IPS-18c (cell line): ENCODE results near the gene MUC2.
"Not testable (repeated sequence)": the region's sequence is repeated elsewhere in the genome, so short reads cannot be mapped to it uniquely, and the experiment has no call there.

ENCODE experiments used
- H3K4me3 ChIP-seq: 2 replicates; pipeline ENCODE4 v1.7.0; 2013; ENCODE audit warnings: low read depth, mild to moderate bottlenecking, low read length, moderate library complexity; ENCODE audit not compliant: insufficient read depth
- H3K9me3 ChIP-seq: one replicate; pipeline ENCODE4 v1.6.1; 2013; ENCODE audit warnings: mild to moderate bottlenecking, low read length, moderate library complexity; ENCODE audit not compliant: control insufficient read depth, insufficient read depth

The MUC2 gene

GRCh38 chr11:1106387-1106786 lies 31.7 kb downstream of the MUC2 start:
- H3K9me3 ChIP-seq, result no peaks in the 10 kb centered on the region

GRCh38 chr11:1107316-1108245 lies 32.9 kb downstream of the MUC2 start:
- Histone ChIP-seq H3K4me3 (no peak overlapping the region), H3K9me3 (no peaks in the 10 kb centered on the region)

More at GRCh38 chr11:1106387-1106786, 31.7 kb downstream of the MUC2 start:
- H3K4me3 ChIP-seq, result no peak overlapping the region

GRCh38 chr11:1108246-1108900 lies 33.7 kb downstream of the MUC2 start:
- H3K4me3 ChIP-seq, result no peak overlapping the region
- no peaks in the 10 kb centered on the region for H3K9me3 ChIP-seq

- no peak overlapping the region for H3K4me3 ChIP-seq
- no peaks in the 10 kb centered on the region for H3K9me3 ChIP-seq
These were observed 34.6 kb downstream of the MUC2 start for GRCh38 chr11:1109101-1109917.

- no peak overlapping the region for H3K4me3 ChIP-seq
- H3K9me3 ChIP-seq, result no peaks in the 10 kb centered on the region
These were observed 35.4 kb downstream of the MUC2 start for GRCh38 chr11:1109918-1110705.

GRCh38 chr11:1111545-1112212 lies 37.0 kb downstream of the MUC2 start:
- Histone ChIP-seq H3K9me3 (no peaks in the 10 kb centered on the region), H3K4me3 (no peak overlapping the region)

GRCh38 chr11:1112351-1113191 lies 37.9 kb downstream of the MUC2 start:
- no peak overlapping the region for H3K4me3 ChIP-seq
- H3K9me3 ChIP-seq, result no peaks in the 10 kb centered on the region

- no peaks in the 10 kb centered on the region for H3K9me3 ChIP-seq
- no peak overlapping the region for H3K4me3 ChIP-seq
These were observed 38.9 kb downstream of the MUC2 start for GRCh38 chr11:1113405-1114201.

GRCh38 chr11:1115292-1115691 lies 40.6 kb downstream of the MUC2 start:
- not testable (repeated sequence) for H3K9me3 ChIP-seq

GRCh38 chr11:1116104-1116503 lies 41.4 kb downstream of the MUC2 start:
- Histone ChIP-seq H3K9me3 (no peaks in the 10 kb centered on the region), H3K4me3 (no peak overlapping the region)

More at GRCh38 chr11:1115292-1115691, 40.6 kb downstream of the MUC2 start:
- not testable (repeated sequence) for H3K4me3 ChIP-seq

GRCh38 chr11:1116666-1117390 lies 42.2 kb downstream of the MUC2 start:
- Histone ChIP-seq H3K9me3 (no peaks in the 10 kb centered on the region), H3K4me3 (no peak overlapping the region)

- Histone ChIP-seq H3K4me3 (no peak overlapping the region), H3K9me3 (no peaks in the 10 kb centered on the region)
These were observed 43.3 kb downstream of the MUC2 start for GRCh38 chr11:1117992-1118391.

- no peaks in the 10 kb centered on the region for H3K9me3 ChIP-seq
- no peak overlapping the region for H3K4me3 ChIP-seq
These were observed 44.3 kb downstream of the MUC2 start for GRCh38 chr11:1118755-1119603.
